WTC11 (cell line): ENCODE results near the gene FRMD4A. TPM values are rescaled to one million over a fixed set of nuclear protein-coding genes. Genes with fewer than 3 reads are reported as not detected.

Experiments
- ATAC-seq: fragments of 200-7000 bp; cut with Tn5 transposase; 2 replicates; pipeline ENCODE4 v1.10.0; 2021; ENCODE audit warnings: mild to moderate bottlenecking, moderate library complexity
- CTCF ChIA-PET: fragments of 300-600 bp; sonication (Branson Sonifier 250); formaldehyde crosslinking; loops from one replicate; lab custom pipeline; 2021; ENCODE audit warnings: antibody characterized with exemption; lab: Charles Lee
- POLR2A ChIA-PET: fragments of 350-600 bp; sonication (Branson Sonifier 250); formaldehyde crosslinking; loops from one replicate; lab custom pipeline; 2021; ENCODE audit warnings: antibody characterized with exemption; lab: Charles Lee
- DNase-seq: peaks from one replicate; pipeline ENCODE4 v3.0.0; 2021; ENCODE audit warnings: low spot score
- H3K27ac Mint-ChIP-seq: 2 replicates; pipeline ENCODE4 v1.8.0; 2021; ENCODE audit warnings: mixed read lengths
- H3K27me3 Mint-ChIP-seq: 2 replicates; pipeline ENCODE4 v1.8.0; 2021; ENCODE audit warnings: low read depth, mild to moderate bottlenecking, moderate library complexity, mixed read lengths
- H3K36me3 Mint-ChIP-seq: 2 replicates; pipeline ENCODE4 v1.8.0; 2021; ENCODE audit warnings: mixed read lengths
- H3K4me1 Mint-ChIP-seq: 2 replicates; pipeline ENCODE4 v1.8.0; 2022; ENCODE audit warnings: mixed read lengths
- H3K4me3 Mint-ChIP-seq: 2 replicates; pipeline ENCODE4 v1.8.0; 2021; ENCODE audit warnings: mild to moderate bottlenecking, moderate library complexity, mixed read lengths
- H3K9me3 Mint-ChIP-seq: 2 replicates; pipeline ENCODE4 v1.8.0; 2021; ENCODE audit warnings: mixed read lengths
- AR ChIP-seq: fragments of 250-450 bp; sonication (Bioruptor Pico); IDR thresholded peaks from 2 replicates; pipeline ENCODE4 v1.9.0; 2021; ENCODE audit warnings: mild to moderate bottlenecking
- ATF1 ChIP-seq: sonication (generic); formaldehyde crosslinking; IDR thresholded peaks from 2 replicates; pipeline ENCODE4 v1.8.1; 2023; ENCODE audit warnings: mild to moderate bottlenecking, moderate library complexity, missing genetic modification reagents
- ATF3 ChIP-seq: sonication (generic); formaldehyde crosslinking; conservative IDR thresholded peaks from 2 replicates; pipeline ENCODE4 v1.8.1; 2022; ENCODE audit warnings: mild to moderate bottlenecking, missing genetic modification reagents
- ESRRA ChIP-seq: sonication (generic); formaldehyde crosslinking; IDR thresholded peaks from 2 replicates; pipeline ENCODE4 v1.8.1; 2022; ENCODE audit warnings: mild to moderate bottlenecking, missing genetic modification reagents, borderline replicate concordance
- ETV6 ChIP-seq: sonication (generic); formaldehyde crosslinking; IDR thresholded peaks from 2 replicates; pipeline ENCODE4 v1.8.1; 2022; ENCODE audit warnings: mild to moderate bottlenecking, missing genetic modification reagents
- FOXJ3 ChIP-seq: sonication (generic); formaldehyde crosslinking; IDR thresholded peaks from 2 replicates; pipeline ENCODE4 v1.9.0; 2021; ENCODE audit warnings: missing genetic modification reagents, mild to moderate bottlenecking, borderline replicate concordance
- GTF2I ChIP-seq: fragments of 250-450 bp; sonication (Bioruptor Pico); conservative IDR thresholded peaks from 2 replicates; pipeline ENCODE4 v1.4.0; 2021; ENCODE audit warnings: mild to moderate bottlenecking
- MXD4 ChIP-seq: fragments of 250-450 bp; sonication (Bioruptor Pico); IDR thresholded peaks from 2 replicates; pipeline ENCODE4 v1.8.0; 2021; ENCODE audit warnings: mild to moderate bottlenecking, moderate library complexity, borderline replicate concordance
- NFATC4 ChIP-seq: fragments of 250-450 bp; sonication (Bioruptor Pico); IDR thresholded peaks from 2 replicates; pipeline ENCODE4 v1.9.0; 2021; ENCODE audit warnings: mild to moderate bottlenecking
- NFYB ChIP-seq: sonication (generic); formaldehyde crosslinking; conservative IDR thresholded peaks from 2 replicates; pipeline ENCODE4 v1.8.0; 2022; ENCODE audit warnings: low read depth, missing genetic modification reagents
- OVOL2 ChIP-seq: fragments of 250-450 bp; sonication (Bioruptor Pico); IDR thresholded peaks from 2 replicates; pipeline ENCODE4 v1.9.0; 2021; ENCODE audit warnings: mild to moderate bottlenecking, borderline replicate concordance
- PRRX2 ChIP-seq: fragments of 250-450 bp; sonication (Bioruptor Pico); IDR thresholded peaks from 2 replicates; pipeline ENCODE4 v1.8.0; 2021; ENCODE audit warnings: mild to moderate bottlenecking
- SOX15 ChIP-seq: fragments of 250-450 bp; sonication (Bioruptor Pico); IDR thresholded peaks from 2 replicates; pipeline ENCODE4 v1.9.0; 2021; ENCODE audit warnings: mild to moderate bottlenecking
- SP1 ChIP-seq: sonication (generic); formaldehyde crosslinking; conservative IDR thresholded peaks from 2 replicates; pipeline ENCODE4 v1.8.1; 2022; ENCODE audit warnings: missing genetic modification reagents
- TP53 ChIP-seq: sonication (generic); formaldehyde crosslinking; IDR thresholded peaks from 2 replicates; pipeline ENCODE4 v1.8.1; 2023; ENCODE audit warnings: mild to moderate bottlenecking, missing genetic modification reagents
- USF1 ChIP-seq: sonication (generic); formaldehyde crosslinking; IDR thresholded peaks from 2 replicates; pipeline ENCODE4 v1.8.0; 2022; ENCODE audit warnings: mild to moderate bottlenecking, missing genetic modification reagents
- ZNF121 ChIP-seq: sonication (generic); formaldehyde crosslinking; IDR thresholded peaks from 2 replicates; pipeline ENCODE4 v1.8.0; 2023; ENCODE audit warnings: missing genetic modification reagents
- ZNF232 ChIP-seq: sonication (generic); formaldehyde crosslinking; IDR thresholded peaks from 2 replicates; pipeline ENCODE4 v1.8.0; 2022; ENCODE audit warnings: mild to moderate bottlenecking, missing genetic modification reagents
- ZNF263 ChIP-seq: sonication (generic); formaldehyde crosslinking; IDR thresholded peaks from 2 replicates; pipeline ENCODE4 v1.8.1; 2022; ENCODE audit warnings: low read depth, mild to moderate bottlenecking, moderate library complexity, missing genetic modification reagents
- ZNF423 ChIP-seq: fragments of 250-450 bp; sonication (Bioruptor Pico); IDR thresholded peaks from 2 replicates; pipeline ENCODE4 v2.1.2; 2022; ENCODE audit warnings: mild to moderate bottlenecking, moderate library complexity
- total RNA-seq: library from RNA; stranded (reverse); gene quantifications from 3 replicates; pipeline ENCODE4 v1.2.3, GENCODE V29; 2021
- TF ChIP-seq, protein P1 (sequence below): fragments of 200-600 bp; IDR thresholded peaks from 2 replicates; pipeline ENCODE4 v1.8.0; 2022; ENCODE audit warnings: antibody characterized with exemption
- TF ChIP-seq, protein P2 (sequence below): fragments of 250-450 bp; sonication (Bioruptor Pico); IDR thresholded peaks from 2 replicates; pipeline ENCODE4 v1.8.0; 2021; ENCODE audit warnings: mild to moderate bottlenecking
- TF ChIP-seq, protein P3 (sequence below): sonication (generic); formaldehyde crosslinking; IDR thresholded peaks from 2 replicates; pipeline ENCODE4 v1.8.0; 2022; ENCODE audit warnings: missing genetic modification reagents

Gene FRMD4A
- total RNA-seq, 1 experiment from 2014 or later = 35.5 TPM

DNA sequence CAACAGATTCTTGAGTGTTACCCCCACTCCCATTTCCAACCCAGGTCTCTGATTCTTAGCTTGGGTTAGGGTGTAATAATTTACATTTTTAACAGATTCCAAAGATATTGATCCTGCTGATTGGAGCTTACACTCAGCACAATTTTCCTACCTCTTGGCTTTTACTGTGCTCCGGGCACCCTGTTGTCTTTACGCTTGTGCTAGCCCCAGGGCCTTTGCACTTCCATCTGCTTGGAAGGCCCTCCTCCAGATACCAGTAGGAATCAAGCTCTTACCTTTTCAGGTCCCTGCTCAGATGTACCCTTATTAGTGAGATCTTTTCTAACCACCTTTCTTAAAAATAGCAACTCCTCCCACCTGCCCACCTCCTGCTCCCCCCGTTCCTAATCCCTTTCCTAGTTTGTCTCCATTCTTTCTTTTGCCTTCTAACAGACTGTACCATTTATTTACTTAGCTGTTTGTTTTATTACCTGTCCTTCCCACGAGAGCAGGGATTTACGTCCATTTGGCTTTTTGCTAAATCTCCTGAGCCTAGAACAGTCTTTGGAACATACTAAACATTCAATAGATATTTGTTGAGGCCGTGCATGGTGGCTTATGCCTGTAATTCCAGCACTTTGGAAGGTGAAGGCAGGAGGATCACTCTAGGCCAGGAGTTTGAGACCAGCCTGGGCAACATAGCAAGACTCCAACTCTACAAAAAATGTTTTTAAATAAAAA lies 427.7 kb downstream of the FRMD4A start:
- POLR2A ChIA-PET = interaction anchor here (1.0 kb wide), 1 partner anchor 10 kb away, joined by 3 read pairs; no protein-coding TSS in a partner anchor
- no peak for TF ChIP-seq NFYB (CRISPR knock-in tag)
- TF ChIP-seq ZNF232 (CRISPR knock-in tag) = no peak
- TF ChIP-seq, protein P1, sequence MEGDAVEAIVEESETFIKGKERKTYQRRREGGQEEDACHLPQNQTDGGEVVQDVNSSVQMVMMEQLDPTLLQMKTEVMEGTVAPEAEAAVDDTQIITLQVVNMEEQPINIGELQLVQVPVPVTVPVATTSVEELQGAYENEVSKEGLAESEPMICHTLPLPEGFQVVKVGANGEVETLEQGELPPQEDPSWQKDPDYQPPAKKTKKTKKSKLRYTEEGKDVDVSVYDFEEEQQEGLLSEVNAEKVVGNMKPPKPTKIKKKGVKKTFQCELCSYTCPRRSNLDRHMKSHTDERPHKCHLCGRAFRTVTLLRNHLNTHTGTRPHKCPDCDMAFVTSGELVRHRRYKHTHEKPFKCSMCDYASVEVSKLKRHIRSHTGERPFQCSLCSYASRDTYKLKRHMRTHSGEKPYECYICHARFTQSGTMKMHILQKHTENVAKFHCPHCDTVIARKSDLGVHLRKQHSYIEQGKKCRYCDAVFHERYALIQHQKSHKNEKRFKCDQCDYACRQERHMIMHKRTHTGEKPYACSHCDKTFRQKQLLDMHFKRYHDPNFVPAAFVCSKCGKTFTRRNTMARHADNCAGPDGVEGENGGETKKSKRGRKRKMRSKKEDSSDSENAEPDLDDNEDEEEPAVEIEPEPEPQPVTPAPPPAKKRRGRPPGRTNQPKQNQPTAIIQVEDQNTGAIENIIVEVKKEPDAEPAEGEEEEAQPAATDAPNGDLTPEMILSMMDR = no peak
- TF ChIP-seq ETV6 (CRISPR knock-in tag) = no peak
- no peak for TF ChIP-seq ZNF263 (CRISPR knock-in tag)
- no peak for TF ChIP-seq ATF1
- TF ChIP-seq SOX15 (CRISPR knock-in tag) = no peak
- TF ChIP-seq, protein P2, sequence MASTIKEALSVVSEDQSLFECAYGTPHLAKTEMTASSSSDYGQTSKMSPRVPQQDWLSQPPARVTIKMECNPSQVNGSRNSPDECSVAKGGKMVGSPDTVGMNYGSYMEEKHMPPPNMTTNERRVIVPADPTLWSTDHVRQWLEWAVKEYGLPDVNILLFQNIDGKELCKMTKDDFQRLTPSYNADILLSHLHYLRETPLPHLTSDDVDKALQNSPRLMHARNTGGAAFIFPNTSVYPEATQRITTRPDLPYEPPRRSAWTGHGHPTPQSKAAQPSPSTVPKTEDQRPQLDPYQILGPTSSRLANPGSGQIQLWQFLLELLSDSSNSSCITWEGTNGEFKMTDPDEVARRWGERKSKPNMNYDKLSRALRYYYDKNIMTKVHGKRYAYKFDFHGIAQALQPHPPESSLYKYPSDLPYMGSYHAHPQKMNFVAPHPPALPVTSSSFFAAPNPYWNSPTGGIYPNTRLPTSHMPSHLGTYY = no peak
- no peak for TF ChIP-seq AR (CRISPR knock-in tag)
- no peak for TF ChIP-seq ZNF121 (CRISPR knock-in tag)
- TF ChIP-seq USF1 (CRISPR knock-in tag) = no peak
- no peak for TF ChIP-seq SP1 (CRISPR knock-in tag)
- no peak for TF ChIP-seq ESRRA (CRISPR knock-in tag)
- TF ChIP-seq MXD4 = no peak
- no peak for TF ChIP-seq GTF2I (CRISPR knock-in tag)
- TF ChIP-seq TP53 (CRISPR knock-in tag) = no peak
- Mint-ChIP-seq H3K36me3 (no peaks in the 10 kb centered on the region), H3K27me3 (peaks cover 14% of the 10 kb centered on the region; the same call in 1 of the 2 replicates), H3K4me1 (peaks cover 9% of the 10 kb centered on the region), H3K27ac (no peak overlapping the region), H3K4me3 (no peak overlapping the region), H3K9me3 (no peaks in the 10 kb centered on the region; the same call in 1 of the 2 replicates)
- ATAC-seq (no peak), DNase-seq (no peak)
- CTCF ChIA-PET = interaction anchor here (0.8 kb wide), 1 partner anchor 183 kb away, joined by 4 read pairs; no protein-coding TSS in a partner anchor

DNA sequence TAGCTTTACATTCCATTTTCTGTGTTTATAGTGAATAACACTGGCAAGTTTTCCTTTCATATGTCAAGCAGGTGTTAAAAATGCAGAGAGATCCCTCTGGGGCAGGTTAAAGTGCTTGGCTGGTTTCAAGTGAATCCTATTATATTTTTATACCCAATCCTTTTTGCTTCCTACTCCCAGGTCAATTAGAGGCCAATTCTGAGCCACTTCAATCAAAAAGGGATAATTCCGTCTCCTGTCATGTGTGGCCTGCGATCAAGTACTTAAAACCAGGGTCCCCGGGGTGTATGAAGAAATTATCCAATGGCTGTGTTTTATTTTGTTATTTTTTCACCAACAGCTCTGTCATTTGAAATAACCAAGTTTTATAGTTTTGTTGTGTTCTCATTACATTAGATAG lies 430.8 kb downstream of the FRMD4A start:
- Mint-ChIP-seq H3K4me3 (no peak overlapping the region), H3K36me3 (no peaks in the 10 kb centered on the region), H3K27ac (no peak overlapping the region), H3K27me3 (peaks cover 2% of the 10 kb centered on the region; the same call in 1 of the 2 replicates), H3K4me1 (peaks cover 9% of the 10 kb centered on the region), H3K9me3 (peaks cover 6% of the 10 kb centered on the region)
- no peak for ATAC-seq
- CTCF ChIA-PET = interaction anchor here (0.8 kb wide), 1 partner anchor 53 kb away, joined by 3 read pairs; no protein-coding TSS in a partner anchor
- DNase-seq = no peak
- POLR2A ChIA-PET = no interaction called here
- TF ChIP-seq ZNF423 (CRISPR knock-in tag) (no peak), NFATC4 (CRISPR knock-in tag) (no peak), GTF2I (CRISPR knock-in tag) (no peak), FOXJ3 (CRISPR knock-in tag) (no peak), PRRX2 (CRISPR knock-in tag) (no peak), SOX15 (CRISPR knock-in tag) (no peak), ATF3 (CRISPR knock-in tag) (no peak), ETV6 (CRISPR knock-in tag) (no peak), OVOL2 (no peak)
- TF ChIP-seq, protein P3, sequence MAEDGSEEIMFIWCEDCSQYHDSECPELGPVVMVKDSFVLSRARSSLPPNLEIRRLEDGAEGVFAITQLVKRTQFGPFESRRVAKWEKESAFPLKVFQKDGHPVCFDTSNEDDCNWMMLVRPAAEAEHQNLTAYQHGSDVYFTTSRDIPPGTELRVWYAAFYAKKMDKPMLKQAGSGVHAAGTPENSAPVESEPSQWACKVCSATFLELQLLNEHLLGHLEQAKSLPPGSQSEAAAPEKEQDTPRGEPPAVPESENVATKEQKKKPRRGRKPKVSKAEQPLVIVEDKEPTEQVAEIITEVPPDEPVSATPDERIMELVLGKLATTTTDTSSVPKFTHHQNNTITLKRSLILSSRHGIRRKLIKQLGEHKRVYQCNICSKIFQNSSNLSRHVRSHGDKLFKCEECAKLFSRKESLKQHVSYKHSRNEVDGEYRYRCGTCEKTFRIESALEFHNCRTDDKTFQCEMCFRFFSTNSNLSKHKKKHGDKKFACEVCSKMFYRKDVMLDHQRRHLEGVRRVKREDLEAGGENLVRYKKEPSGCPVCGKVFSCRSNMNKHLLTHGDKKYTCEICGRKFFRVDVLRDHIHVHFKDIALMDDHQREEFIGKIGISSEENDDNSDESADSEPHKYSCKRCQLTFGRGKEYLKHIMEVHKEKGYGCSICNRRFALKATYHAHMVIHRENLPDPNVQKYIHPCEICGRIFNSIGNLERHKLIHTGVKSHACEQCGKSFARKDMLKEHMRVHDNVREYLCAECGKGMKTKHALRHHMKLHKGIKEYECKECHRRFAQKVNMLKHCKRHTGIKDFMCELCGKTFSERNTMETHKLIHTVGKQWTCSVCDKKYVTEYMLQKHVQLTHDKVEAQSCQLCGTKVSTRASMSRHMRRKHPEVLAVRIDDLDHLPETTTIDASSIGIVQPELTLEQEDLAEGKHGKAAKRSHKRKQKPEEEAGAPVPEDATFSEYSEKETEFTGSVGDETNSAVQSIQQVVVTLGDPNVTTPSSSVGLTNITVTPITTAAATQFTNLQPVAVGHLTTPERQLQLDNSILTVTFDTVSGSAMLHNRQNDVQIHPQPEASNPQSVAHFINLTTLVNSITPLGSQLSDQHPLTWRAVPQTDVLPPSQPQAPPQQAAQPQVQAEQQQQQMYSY (CRISPR knock-in tag) = no peak
